HG03159 (cell line): ENCODE measurements around the gene STX2.
"Not testable (repeated sequence)": the region's sequence is repeated elsewhere in the genome, so short reads cannot be mapped to it uniquely, and the experiment has no call there.

Experiments used
- ATAC-seq: cut with Tn5 transposase; IDR thresholded peaks from one replicate; pipeline ENCODE4 v1.9.1; 2021; ENCODE audit warnings: mild to moderate bottlenecking, moderate library complexity; ENCODE audit not compliant: unreplicated experiment

The STX2 gene

DNA sequence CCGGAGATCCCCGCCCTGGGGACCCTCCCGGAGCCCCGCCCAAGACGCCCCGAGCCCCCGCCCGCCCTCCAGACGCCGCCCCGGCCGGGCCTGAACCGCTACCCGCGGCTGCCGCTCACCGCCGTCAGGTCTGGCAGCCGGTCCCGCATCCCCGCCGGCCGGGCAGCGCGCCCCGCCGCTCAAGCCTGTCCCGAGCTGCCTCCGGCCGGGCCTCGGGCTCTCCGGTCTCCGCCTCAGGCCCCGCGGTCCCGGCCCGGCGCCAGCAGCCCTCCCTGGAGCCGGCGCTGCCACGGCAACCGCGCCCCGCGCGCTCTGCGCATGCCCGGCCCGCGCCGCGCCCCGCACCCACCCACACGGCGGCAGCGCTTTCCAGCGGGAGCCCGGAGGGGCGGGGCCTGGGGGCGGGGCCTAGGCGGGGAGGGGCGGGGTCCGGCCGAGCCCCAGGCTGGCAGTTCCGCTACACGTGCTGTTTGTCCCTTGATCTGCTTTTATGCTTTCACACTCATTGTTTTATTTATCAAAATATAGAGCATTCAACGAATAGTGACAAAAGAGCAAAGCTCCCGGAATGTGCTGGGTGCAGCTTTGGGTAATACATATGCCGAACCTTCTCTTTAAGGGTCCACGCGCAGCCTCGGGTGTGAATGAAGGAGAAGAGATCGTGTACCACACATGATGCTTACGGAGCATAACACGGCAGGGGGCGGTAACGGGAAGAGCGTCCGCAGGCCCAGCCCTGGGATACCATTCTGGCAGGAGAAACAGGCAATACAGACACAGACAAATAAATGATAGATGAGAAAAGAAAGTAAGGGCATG is at the start of gene STX2:
STX2 (minus strand) TSS at position 300 of the 819 bp plus-strand sequence; CDS start at position 149, 151 bp downstream.
- ATAC-seq: peak; percentile 90

DNA sequence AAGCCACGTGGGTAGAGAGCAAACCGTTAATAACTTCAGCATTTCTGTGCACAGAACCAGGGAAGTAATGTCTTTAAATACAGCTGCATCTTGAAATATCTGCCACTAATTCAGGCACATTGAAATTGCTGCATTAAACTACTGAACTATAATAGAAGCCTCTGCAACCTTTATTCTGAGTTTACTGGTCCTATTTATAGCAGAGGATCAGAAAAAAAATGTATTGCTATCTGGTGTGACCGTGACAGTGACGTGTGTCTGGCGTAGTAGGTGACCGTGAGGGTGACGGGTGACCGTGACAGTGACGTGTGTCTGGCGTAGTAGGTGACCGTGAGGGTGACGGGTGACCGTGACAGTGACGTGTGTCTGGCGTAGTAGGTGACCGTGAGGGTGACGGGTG is 48.1 kb upstream of the STX2 start:
- not testable (repeated sequence) for ATAC-seq

DNA sequence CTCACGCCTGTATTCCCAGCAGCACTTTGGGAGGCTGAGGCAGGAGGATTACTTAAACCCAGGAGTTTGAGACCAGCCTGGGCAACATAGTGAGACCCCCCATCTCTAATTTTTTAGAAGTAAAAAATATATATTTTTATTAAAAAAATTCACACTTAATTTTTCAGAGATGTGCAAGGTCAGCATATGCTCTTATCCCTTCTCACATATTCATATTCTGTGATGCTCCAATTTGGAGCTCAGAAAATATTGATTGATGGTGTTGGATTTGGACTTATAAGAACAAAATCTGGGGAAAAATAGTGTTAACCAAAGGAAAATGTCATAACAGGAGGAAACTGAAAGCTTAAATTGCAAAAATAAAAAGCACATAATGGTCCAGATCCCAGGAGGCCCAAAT is 42.5 kb upstream of the STX2 start:
- ATAC-seq: no peak

DNA sequence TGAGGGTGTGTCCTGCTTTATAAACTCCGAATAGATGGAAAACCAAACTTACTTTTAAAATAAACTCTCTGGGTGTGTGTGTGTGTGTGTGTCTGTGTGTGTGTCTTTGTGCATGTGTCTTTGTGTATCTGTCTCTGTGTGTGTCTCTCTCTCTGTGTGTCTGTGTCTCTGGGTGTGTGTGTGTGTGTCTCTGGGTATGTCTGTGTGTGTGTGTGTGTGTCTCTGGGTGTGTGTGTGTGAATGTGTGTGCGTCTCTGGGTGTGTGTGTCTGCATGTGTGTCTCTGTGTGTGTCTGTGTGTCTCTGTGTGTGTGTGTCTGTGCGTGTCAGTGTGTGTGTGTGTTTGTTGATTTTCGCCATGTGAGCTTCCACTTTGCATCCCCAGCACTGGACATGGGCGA is 42.0 kb upstream of the STX2 start:
- no peak for ATAC-seq

DNA sequence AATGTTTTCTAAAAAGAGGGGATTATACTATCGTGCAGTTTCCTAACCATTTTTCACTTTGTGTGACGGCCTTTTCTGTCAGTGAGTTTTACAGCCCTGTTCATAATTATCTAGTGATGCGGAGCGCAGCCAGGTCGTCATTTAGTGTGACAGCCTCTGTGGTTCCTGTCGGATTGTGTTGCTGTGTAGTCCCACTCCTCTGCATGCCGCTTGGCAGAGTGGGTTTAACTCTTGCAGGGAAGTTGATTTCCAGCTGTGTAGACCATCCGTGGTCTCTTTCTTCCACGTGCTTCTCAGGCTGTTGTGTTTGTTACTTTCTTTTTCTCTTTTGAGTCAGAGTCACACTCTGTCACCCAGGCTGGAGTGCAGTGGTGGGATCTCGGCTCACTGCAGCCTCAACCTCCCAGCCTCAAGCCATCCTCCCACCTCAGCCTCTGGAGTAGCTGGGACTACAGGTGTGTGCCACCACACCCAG is 41.4 kb upstream of the STX2 start:
- ATAC-seq: peak; percentile 45

DNA sequence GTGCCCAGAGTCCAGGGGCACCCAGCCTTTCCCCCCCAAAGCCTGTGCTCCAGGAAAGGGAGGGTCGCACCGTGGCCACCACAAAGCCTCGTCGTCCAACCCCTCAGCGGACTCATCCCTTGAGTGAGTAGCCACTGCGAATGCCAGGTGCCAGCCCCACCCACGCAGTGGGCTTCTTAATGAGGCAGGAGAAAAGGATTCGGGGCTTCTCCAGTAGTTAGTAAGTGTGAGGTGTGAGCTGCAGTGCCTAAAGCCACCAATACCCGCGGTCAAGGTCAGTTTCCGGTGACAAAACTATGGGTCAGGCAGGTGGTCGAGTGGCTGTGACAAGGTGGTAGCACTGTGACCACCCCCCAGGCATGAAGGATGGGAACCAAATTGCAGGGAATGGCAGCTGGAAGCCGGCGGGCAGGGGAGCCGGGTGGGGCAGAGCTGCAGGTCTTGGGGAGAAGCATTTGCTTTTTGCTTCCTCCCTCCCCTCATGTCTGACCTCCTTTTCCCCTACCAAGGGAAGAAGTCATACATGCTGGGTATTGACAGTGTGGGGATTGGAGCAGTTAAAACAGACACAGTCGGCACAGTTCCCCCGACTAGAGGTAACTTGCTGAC is 40.8 kb upstream of the STX2 start:
- no peak for ATAC-seq

DNA sequence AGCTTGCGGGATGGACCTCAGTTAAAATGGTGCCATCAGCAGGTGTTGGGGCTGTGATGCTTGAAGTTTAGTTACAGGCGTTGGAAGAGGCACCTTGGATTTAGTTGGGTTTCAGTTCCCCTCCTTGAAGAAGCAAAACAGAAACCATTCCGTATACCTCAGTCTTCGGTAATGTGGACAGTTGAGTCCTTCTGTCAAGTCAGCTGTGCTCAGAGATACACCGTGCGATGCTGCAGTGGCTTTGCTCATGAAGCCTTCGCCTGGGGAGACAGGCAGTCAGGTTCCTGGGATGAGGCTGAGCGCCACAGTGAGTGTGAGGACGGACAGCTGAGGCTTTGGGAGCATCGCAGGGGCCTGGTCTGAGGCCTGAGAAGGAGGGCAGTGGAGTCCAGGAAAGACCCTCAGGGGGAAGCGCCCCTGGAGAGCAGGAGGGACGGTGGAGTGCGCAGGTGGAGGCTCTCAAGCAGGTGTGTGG is 40.2 kb upstream of the STX2 start:
- peak; percentile 90 for ATAC-seq

DNA sequence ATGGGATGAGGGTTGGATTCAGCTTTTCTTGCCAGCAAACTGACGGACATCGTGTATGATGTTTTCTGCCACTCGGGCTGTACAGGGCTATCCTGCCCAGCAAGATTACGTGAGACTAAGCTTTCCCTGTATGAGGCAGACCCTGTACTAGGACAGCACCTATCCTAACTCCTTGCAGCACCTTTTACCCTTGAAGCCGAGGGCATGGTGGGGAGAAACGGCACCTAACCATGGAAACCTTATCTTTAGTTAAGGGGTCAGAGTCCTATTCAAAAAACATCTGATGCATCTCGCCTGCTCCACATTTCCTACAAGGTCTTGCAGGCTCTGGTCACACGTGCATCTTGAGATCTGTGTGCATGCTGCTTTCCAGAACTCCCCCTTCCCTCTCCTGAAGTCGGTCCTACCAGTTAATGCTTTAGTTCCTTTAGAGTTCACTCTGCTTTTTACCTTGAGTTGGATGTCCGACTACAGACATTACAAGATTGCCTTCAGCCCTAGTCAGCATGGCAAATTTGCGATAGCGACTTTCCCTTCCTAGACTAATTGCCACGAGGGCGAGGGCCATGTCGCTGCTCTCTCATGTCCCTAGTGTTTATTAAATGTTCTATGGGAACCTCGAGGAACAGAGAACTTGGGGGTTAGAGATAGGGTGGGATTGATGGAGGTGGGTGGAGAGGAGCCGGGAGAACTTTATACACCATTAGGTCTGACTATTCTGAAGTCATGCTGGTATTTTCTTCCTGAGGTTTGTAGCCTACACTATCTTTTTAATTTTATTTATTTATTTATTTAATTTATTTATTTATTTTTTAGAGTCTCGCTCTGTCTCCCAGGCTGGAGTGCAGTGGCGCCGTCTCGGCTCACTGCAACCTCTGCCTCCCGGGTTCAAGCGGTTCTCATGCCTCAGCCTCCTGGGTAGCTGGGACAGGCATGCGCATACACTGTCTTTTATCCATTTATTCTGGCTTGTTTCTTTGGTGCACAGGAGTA is 39.4 kb upstream of the STX2 start:
- no peak for ATAC-seq

DNA sequence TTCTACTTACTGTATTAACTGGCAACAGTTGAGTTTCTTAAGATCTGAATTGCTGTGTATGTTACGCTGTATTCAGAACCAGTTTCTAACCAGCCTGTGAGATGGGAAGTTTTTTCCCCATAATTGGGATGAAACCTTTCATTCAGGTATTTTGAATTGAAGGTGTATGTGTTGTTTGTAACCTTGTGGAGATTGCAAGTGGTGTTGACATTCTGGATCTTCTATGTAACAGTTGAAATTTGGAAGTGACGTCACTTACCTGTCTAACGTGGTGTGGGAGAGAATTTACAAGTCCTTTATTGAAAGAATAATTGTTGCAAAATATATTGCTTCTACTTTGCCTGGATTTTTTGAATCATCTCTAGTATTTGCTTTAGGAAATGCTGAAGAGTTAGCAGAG is 38.3 kb upstream of the STX2 start:
- ATAC-seq: no peak

DNA sequence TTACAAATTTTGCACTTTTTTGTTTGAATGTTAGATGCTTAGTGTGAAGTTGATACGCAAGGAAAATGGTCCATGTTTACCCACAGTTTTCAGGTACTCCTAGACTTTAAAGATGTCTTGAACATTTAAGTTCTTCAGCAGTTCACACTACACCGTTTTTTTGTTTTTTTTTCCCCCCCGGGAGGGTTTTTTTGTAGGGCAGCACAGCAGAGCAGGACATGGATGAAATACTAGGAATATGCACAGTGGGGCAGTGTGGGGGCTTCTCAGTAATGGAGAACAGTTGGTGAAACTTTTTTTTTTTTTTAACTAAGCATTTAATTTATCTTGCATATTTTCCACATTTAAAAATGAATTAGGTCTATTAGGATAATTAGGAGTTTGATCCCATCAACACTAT is 37.7 kb upstream of the STX2 start:
- no peak for ATAC-seq

DNA sequence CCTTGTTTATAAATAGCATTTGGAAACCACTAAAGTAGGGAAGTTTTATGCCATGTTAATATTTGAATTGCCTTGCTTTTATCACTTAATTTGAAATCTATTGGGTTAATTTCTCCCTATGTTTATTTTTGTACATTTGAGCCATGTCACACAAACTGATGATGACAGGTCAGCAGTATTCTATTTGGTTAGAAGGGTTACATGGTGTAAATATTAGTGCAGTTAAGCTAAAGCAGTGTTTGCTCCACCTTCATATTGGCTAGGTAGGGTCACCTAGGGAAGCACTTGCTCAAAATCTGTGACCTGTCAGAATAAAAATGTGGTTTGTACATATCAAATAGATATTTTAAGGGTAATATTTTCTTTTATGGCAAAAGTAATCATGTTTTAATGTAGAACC is 37.2 kb upstream of the STX2 start:
- ATAC-seq: no peak

DNA sequence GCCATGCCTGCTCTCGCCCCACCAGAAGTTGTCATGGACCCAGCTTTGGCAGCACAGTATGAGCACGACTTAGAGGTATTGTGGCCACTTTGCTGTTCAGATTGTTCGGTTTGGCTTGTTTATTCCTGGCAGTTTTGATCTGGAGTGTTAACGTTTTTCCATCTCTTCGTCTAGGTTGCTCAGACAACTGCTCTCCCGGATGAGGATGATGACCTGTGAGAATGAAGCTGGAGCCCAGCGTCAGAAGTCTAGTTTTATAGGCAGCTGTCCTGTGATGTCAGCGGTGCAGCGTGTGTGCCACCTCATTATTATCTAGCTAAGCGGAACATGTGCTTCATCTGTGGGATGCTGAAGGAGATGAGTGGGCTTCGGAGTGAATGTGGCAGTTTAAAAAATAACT is 36.7 kb upstream of the STX2 start:
- not testable (repeated sequence) for ATAC-seq

DNA sequence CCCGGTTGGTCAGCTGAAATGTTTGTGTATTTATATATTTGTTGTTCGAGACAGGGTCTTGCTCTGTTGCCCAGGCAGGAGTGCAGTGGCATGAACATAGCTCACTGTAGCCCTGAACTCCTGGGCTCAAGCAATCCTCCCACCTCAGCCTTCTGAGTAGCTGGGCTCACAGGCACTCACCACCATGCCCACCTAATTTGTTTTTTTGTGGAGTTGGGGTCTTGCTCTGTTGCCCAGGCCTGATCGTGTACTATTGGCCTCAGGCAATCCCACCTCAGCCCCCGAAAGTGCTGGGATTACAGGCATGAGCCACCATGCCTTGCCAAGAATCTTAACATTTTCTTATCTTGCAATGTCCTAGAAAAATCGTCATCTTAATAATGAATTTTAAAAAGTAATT is 36.1 kb upstream of the STX2 start:
- ATAC-seq: no peak

DNA sequence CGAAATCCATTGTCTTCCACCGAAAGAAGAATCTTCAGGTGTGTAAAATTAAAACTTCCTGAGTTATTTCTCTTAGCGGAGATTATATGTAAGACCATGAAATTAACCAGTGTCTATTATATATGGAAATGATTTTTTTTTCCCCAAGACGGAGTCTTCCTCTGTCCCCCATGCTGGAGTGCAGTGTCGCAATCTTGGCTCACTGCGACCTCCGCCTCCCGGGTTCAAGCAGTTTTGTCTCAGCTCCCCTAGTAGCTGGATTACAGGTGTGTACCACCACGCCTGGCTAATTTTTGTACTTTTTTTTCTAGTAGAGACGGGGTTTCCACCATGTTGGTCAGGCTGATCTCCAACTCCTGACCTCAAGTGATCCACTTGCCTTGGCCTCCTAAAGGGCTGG is 35.6 kb upstream of the STX2 start:
- no peak for ATAC-seq

DNA sequence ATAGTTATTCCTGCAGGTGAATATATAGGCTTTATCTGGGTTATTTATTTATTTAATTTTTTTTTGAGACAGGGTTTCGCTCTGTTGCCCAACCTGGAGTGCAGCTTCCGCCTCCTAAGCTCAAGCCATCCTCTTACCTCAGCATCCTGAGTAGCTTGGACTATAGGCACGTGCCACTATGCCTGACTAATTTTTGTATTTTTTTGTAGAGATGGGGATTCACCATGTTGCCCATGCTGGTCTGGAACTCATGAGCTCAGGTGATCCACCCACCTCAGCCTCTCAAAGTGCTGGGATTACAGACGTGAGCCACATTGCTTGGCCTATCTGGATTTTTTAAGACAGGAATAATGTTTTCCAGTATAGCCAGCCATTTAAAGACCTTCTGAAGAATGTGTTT is 34.8 kb upstream of the STX2 start:
- no peak for ATAC-seq

DNA sequence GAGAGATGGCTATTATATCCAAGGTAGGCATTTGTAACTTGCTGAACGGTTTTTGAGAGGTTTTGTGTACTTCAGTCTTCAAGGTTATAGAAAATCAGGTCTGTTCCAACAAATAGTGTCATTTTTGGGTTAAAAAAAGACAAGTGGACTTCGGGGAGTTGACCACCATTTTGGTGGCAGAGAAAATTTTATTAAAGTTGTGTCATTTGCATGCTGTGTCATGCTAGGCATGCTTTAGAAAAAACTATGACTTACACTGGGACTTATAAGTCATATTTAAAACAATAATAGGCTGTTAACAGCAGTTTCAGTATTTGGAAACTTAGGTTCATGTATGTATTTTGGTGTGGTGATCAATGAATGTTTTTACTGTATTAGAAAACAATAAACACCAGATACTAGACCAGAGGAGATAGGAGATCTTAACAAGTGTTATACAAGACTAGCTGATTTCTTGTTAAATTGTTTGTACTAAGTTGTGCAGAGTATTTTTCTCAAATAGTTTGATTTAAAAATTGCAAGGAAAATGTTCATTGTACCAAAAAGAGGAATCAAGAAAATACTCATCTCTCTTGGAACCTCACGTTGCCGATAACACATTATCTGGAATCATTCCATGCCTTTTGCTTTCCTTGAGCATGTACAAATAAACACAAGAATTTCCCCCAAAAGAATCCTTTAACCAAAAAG is 34.2 kb upstream of the STX2 start:
- no peak for ATAC-seq

DNA sequence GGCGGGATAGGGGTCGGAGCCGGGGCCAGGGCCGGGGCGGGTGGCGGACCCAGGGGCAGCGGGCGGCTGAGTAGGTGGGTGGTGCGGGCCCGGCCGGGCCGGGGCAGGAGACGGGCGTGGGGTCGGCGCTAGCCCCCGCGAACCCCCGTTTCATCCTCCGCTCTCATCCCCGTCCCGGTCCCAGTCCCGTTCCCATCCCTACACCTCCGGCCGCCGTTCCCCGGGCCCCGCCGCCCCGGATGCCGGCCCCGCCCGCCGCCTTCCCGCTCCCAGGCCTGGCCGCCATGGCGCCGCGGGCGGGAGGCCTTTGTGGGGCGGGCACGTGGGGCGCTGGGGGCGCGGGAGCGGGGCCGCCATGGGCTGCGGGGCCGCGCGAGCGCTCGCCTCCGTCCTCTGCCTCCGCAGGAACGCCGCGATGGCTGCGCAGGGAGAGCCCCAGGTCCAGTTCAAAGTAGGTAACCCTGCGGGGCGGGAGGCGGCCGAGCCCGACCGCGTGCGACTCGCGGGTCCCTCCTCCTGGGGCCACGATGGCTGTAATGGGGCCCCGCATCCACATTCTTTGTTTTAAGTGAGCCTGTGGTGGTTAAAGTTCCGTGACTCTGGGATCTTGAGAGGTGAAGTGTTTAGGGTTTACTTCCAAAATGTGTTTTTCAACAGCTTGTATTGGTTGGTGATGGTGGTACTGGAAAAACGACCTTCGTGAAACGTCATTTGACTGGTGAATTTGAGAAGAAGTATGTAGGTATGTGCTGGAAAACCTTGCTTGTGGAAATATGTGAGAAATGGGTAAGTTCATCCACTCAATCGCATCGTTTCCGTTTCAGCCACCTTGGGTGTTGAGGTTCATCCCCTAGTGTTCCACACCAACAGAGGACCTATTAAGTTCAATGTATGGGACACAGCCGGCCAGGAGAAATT is 33.4 kb upstream of the STX2 start:
- ATAC-seq: peak; percentile 25

DNA sequence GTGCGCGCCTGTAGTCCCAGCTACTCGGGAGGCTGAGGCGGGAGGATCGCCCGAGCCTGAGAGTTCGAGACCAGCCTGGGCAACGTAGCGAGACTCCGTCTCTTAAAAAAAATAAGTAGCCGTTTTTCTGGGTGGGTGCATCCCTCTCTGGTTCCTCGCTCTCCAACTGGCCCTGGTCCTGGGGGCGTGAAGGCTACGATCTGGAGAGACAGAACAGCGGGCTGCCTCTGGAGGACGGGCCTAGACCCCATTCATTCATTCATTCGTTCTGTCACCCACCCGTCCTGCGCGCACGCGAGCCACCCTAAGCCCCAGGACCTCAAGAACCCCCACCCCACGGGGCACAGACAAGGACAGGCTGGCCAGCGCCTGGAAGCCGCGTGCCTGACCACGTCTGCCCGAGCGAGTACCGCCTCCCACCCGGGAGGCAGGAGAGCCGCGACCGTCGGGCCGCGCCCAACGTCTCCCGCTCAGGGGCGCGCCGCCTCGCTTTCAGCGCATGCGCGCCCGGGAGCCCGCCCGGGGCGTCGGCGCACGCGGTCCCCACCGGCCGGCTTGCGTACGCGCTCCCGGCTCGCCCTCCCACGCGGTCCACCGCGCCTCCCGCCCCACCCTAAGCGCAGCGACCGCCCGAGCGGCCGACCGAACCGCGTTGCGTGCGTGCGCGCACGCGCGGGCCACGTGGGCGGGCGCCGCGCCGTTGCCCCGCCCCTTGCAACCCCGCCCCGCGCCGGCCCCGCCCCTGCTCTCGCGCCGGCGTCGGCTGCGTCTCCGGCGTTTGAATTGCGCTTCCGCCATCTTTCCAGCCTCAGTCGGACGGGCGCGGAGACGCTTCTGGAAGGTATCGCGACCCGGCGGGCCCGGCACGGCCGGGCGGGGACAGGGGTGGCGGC is 32.5 kb upstream of the STX2 start, which contains the start of gene RAN:
RAN (plus strand) TSS at position 781 of the 893 bp plus-strand sequence. CDS start 528 bp downstream, outside the sequence.
- ATAC-seq: peak; percentile 63
